LNCaP clone FGC (cell line): Measurements from ENCODE around the gene SPATA32.

ENCODE experiments used
- DNase-seq: peaks from one replicate; pipeline ENCODE4 v3.0.0-alpha.2; 2011; ENCODE audit warnings: low read depth
- H3K4me3 ChIP-seq: 2 replicates; pipeline ENCODE4 v1.5.1; 2011; ENCODE audit warnings: mild to moderate bottlenecking, low read depth, low read length, control low read depth
- TF ChIP-seq, protein P1 (sequence below): IDR thresholded peaks from 2 replicates; pipeline ENCODE4 v1.5.1; 2012; ENCODE audit warnings: mild to moderate bottlenecking; ENCODE audit not compliant: control insufficient read depth, insufficient read depth; ENCODE audit errors: extremely low read depth

The SPATA32 gene

DNA sequence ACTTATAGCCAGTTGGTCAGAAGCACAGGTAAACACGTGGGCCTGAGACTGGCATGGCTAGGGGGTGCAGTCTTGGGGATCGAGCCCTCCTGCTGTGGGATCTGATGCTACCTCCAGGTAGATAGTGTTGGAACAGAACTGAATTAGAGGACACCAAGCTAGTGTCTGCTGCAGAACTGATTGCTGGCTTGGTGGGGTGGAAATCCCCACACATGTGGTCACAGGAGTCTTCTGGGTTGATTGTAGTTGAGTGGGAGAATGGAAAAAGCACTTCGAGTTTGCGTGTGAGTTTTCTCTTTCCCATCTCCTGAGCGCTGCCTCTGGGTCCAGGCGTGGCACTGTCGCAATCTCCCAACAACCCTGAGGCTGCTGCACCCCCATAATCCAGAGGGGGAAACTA lies 8.0 kb upstream of the SPATA32 start:
- TF ChIP-seq, protein P1, sequence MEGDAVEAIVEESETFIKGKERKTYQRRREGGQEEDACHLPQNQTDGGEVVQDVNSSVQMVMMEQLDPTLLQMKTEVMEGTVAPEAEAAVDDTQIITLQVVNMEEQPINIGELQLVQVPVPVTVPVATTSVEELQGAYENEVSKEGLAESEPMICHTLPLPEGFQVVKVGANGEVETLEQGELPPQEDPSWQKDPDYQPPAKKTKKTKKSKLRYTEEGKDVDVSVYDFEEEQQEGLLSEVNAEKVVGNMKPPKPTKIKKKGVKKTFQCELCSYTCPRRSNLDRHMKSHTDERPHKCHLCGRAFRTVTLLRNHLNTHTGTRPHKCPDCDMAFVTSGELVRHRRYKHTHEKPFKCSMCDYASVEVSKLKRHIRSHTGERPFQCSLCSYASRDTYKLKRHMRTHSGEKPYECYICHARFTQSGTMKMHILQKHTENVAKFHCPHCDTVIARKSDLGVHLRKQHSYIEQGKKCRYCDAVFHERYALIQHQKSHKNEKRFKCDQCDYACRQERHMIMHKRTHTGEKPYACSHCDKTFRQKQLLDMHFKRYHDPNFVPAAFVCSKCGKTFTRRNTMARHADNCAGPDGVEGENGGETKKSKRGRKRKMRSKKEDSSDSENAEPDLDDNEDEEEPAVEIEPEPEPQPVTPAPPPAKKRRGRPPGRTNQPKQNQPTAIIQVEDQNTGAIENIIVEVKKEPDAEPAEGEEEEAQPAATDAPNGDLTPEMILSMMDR, result no peak
- H3K4me3 ChIP-seq, result no peak overlapping the region
- no peak for DNase-seq

DNA sequence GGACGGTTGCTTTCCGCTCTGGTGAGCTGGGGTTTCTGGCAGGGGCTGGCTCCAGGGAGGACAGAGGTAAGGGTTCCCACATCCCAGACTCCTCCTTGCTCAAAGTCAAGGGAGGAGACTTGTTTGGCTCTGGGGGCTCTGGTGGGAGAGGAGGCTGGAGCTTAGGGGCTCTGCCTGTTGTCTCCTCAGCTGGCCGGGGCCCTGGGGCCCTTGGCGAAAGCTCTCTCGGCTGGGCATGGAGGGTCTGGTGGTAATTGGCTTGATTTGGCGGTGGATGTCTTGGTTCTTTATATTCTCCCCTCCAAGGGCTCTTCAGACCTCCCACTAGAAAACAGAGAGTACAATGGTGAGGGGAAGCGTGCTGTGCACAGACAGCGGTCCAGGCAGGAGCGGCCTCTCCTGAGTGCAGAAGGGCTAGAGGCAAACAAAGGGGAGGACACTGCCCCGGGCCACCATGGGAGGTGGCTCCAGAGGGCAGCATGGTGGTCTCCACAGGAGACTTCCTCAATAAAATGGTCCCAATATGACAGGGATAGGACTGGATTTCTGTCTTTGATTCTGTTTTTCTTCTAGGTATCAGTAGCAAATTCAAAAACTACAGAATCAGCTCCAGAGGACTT lies 5.7 kb upstream of the SPATA32 start:
- no peak for DNase-seq
- TF ChIP-seq, protein P1, result no peak
- no peak overlapping the region for H3K4me3 ChIP-seq

DNA sequence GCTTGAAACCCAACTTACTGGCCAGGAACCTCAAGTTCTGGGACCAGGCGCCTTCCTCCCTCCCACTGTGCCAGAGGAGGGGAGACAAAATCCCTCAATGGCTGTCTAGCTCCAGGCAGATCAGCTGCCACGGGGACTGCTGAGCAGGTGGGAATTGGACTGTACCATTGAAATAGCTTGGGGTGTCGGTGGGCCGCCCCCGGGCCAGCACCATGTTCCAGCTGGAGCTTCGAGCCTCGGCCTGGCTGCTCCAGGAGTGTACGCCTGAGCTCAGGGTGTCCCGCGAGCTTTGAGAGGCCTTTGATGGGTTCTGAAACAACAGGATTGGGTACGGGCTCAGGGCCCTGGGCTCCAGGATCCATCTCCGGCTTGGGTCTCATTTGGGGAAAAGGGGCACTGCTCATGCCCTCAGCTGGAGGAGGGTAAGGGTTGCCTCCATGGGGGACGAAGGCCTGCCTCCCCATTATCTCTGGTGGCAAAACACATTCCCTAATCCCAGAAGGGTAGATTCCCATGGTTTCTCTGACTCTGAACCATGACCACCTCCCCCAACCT lies 4.6 kb upstream of the SPATA32 start:
- DNase-seq, result no peak
- H3K4me3 ChIP-seq, result no peak overlapping the region
- TF ChIP-seq, protein P1, result no peak

DNA sequence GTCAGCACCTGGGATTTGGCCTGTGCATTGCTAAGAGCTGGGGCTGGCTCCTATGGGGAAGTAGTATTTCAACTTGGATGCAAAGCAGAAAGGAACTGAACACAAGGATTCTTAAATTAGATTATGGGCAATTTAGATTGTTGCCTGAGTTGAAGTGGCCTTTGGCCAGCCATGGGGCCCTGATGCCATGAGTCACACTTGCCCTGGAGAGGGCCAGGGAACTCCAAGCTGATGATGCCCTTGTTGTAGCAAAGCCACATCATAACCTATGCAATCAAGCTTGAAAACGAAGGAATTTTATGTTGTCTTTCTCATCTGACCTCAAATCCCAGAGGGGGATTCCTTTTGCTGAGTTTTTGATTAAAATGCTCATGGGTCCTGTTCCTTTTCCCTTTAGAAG lies 3.9 kb upstream of the SPATA32 start:
- H3K4me3 ChIP-seq, result no peak overlapping the region
- TF ChIP-seq, protein P1, result no peak
- no peak for DNase-seq

DNA sequence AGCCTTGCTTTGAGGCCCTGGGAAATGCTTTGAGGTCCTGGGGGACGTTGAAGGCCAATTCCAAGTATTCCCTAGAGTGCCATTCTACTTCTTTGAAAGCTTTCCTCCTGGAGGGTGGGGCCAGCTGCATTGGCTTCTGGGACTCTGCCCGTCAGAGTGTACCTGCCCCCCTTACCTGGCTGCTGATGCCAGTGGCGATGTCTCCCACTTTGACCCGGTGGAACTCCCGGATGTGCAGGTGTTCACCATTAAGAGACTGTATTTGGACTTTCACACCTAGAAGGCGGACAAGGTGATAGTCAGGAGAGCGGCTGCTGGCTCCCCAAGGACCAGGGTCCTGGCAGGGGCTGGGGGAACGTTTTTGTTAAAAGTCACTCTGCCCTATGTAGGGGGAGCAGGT lies 3.1 kb upstream of the SPATA32 start:
- no peak for DNase-seq
- no peak overlapping the region for H3K4me3 ChIP-seq
- TF ChIP-seq, protein P1, result no peak

DNA sequence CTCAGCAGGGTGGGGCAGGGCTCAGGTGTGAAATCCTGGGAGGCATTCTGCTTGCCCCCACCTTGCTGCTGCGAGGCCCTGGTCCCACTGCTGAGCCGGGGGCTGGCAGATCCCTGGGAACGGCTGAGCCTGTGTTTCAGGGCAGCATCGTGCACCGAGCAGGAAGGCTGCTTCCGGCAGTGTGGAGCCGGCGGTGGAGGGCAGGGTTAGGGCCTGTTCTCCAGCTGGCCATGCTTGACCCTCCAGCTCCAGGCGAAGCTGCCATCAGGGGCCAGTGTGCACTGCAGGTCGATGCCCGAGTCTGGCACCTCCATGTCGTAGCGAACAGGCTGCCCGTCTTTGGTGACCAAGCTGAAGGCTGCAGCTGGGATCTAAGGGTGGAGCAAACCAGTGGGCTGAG lies 2.5 kb upstream of the SPATA32 start:
- DNase-seq, result no peak
- TF ChIP-seq, protein P1, result no peak
- no peak overlapping the region for H3K4me3 ChIP-seq

DNA sequence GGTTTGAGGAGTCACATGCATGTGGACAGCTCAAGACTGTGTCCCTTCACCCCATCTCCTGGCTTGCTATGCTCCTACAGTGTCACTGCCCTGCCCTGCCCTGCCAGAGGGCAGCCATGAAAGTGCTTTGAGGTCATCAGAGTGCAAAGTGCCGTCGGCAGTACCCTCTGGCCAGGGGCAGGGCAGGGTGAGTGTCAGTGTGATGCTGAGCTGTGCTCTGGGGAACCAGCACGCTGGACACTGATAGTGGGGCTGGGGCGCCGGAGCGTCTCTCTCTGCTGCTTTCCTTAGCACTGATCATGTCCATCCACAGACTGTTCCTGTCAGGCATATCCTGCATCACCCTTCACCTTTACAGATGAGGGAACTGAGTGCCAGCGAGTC lies 1.6 kb upstream of the SPATA32 start:
- DNase-seq, result no peak
- no peak overlapping the region for H3K4me3 ChIP-seq
- TF ChIP-seq, protein P1, result no peak
